Upper lobe of right lung (tissue), 1 donor: ENCODE data around the gene BMPR1A. TPM values are rescaled to one million over a fixed set of nuclear protein-coding genes. Genes with fewer than 3 reads are reported as not detected.
A peak's percentile ranks its signal among the peaks of the same experiment; 100 is the strongest.

Experiments
- ATAC-seq: fragments of 200-7000 bp; cut with Tn5 transposase; one replicate; pipeline ENCODE4 v1.9.1; 2020; ENCODE audit warnings: mild to moderate bottlenecking, moderate library complexity
- DNase-seq: peaks from one replicate; pipeline ENCODE4 v3.0.0-alpha.2; 2020
- H3K27ac ChIP-seq: fragments of 200-600 bp; one replicate; pipeline ENCODE4 v1.8.0; 2022
- H3K27me3 ChIP-seq: fragments of 200-600 bp; one replicate; pipeline ENCODE4 v1.8.0; 2022; ENCODE audit warnings: mild to moderate bottlenecking
- H3K36me3 ChIP-seq: fragments of 200-600 bp; one replicate; pipeline ENCODE4 v1.8.0; 2022
- H3K4me1 ChIP-seq: fragments of 200-600 bp; one replicate; pipeline ENCODE4 v1.8.0; 2022
- H3K4me3 ChIP-seq: fragments of 200-600 bp; one replicate; pipeline ENCODE4 v1.8.0; 2022; ENCODE audit warnings: mild to moderate bottlenecking
- H3K9me3 ChIP-seq: fragments of 200-600 bp; one replicate; pipeline ENCODE4 v1.8.0; 2022
- intact Hi-C: fragments of 100-400 bp; cut with DNase I; formaldehyde crosslinking; loops from one replicate; pipeline ENCODE4 v1.11.0; 2022
- total RNA-seq: library from RNA; stranded (reverse); fragmentation: NEBNext Ultra II Directional; extraction: Animal tissue kit (Norgen Biotek cat#: 25700); gene quantifications from one replicate; pipeline ENCODE4 v1.2.1, GENCODE V29; 2021
- TF ChIP-seq, protein P1 (sequence below): fragments of 200-600 bp; IDR thresholded peaks from one replicate; pipeline ENCODE4 v1.8.0; 2022; ENCODE audit warnings: antibody characterized with exemption
- donor health status: DM: no; HTN: yes; CAD: no; lungs with severe emphysema.

BMPR1A gene
- total RNA-seq, 1 donor from 2014 or later: 41.2 TPM

DNA sequence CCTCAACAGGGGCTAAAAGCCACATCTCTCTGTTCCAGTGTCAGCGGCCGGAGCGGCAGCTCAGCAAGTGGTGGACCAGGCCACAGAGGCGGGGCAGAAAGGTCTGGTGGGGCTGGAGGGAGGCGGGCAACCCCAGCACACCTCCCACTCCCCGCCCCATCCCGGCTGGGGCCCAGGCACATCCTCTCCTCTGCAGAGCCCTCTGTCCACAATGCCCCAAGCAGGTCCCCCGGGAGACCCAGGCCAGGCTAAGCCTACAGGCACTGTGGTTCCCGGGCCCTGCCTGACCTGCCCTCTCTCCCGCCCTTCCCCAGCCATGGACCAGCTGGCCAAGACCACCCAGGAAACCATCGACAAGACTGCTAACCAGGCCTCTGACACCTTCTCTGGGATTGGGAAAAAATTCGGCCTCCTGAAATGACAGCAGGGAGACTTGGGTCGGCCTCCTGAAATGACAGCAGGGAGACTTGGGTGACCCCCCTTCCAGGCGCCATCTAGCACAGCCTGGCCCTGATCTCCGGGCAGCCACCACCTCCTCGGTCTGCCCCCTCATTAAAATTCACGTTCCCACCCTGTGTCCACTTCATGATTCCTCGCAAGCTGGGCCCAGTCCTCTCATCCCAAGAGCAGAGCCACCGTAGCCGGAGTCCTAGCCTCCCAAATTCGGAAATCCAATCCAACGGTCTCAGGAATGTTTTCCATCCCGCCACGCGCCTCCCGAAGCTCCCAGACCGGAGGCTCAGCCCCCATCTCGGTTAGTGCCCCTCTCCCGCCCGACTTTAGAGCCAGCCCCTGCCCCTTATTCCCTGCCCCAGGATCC lies 214.0 kb downstream of the BMPR1A start:
- no peaks in the 10 kb centered on the region for H3K36me3 ChIP-seq
- DNase-seq (peak; percentile 89), ATAC-seq (peak; percentile 62)
- peaks cover 44% of the 10 kb centered on the region for H3K4me1 ChIP-seq
- TF ChIP-seq, protein P1, sequence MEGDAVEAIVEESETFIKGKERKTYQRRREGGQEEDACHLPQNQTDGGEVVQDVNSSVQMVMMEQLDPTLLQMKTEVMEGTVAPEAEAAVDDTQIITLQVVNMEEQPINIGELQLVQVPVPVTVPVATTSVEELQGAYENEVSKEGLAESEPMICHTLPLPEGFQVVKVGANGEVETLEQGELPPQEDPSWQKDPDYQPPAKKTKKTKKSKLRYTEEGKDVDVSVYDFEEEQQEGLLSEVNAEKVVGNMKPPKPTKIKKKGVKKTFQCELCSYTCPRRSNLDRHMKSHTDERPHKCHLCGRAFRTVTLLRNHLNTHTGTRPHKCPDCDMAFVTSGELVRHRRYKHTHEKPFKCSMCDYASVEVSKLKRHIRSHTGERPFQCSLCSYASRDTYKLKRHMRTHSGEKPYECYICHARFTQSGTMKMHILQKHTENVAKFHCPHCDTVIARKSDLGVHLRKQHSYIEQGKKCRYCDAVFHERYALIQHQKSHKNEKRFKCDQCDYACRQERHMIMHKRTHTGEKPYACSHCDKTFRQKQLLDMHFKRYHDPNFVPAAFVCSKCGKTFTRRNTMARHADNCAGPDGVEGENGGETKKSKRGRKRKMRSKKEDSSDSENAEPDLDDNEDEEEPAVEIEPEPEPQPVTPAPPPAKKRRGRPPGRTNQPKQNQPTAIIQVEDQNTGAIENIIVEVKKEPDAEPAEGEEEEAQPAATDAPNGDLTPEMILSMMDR: no peak
- peak overlapping the region; percentile 72 for H3K4me3 ChIP-seq
- no peaks in the 10 kb centered on the region for H3K9me3 ChIP-seq
- H3K27me3 ChIP-seq: no peaks in the 10 kb centered on the region
- H3K27ac ChIP-seq: peak overlapping the region; percentile 97
- intact Hi-C loops: no loop called here

DNA sequence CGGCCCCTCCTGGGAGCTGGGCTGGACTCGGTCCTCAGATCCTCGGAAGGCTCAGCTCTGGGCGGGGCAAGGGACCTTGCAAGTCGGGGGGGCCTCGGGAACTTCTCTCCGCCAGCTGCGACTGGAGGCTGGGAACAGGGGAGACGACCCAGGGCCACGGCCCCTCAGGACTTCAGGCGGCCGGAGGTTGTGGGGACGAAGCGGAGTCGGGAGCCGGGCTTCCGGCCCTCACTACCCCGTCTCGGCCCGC lies 214.5 kb downstream of the BMPR1A start:
- TF ChIP-seq, protein P1: no peak
- H3K27me3 ChIP-seq: no peaks in the 10 kb centered on the region
- peak overlapping the region; percentile 97 for H3K27ac ChIP-seq
- H3K36me3 ChIP-seq: no peaks in the 10 kb centered on the region
- peaks cover 44% of the 10 kb centered on the region for H3K4me1 ChIP-seq
- intact Hi-C loops: no loop called here
- no peaks in the 10 kb centered on the region for H3K9me3 ChIP-seq
- DNase-seq (no peak), ATAC-seq (no peak)
- H3K4me3 ChIP-seq: peak overlapping the region; percentile 72

DNA sequence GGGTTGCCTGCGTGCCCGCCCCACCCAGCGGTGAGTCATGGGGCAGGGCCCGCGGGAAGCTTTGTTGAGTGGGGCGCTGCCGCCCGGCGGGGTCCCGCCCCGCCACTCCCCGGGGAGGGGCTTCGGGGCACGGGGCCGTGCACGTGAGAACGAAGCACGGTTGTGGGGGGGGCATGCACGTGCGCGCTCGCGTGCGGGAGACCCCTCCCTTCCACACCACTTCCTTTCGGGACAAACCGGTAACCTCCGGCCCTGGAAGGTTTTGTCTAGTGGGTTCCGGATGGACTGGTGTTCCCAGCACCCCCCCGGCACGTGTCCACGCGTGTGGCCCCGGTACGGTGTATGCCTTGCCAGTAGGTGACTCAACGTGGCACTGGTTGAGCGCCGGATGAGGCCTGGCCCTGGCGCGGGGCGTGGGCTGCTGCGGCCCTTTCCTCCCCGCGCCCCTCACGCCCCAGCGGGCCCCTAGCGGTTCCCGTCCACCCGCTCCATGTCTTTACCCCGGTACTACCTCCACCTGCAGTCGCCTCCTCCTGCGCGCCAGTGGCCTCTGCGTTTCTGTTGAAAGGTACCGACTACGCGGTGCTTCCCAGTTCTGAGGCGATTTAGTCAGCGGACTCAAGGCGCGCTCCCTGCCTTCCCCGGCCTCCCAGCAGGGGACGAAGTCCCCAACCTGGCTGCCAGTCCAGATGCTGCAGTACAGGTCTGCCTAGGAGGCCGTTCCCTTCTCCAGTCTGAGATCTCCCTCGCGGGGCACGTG lies 215.0 kb downstream of the BMPR1A start:
- peak overlapping the region; percentile 97 for H3K27ac ChIP-seq
- H3K36me3 ChIP-seq: no peaks in the 10 kb centered on the region
- H3K4me3 ChIP-seq: peak overlapping the region; percentile 72
- H3K4me1 ChIP-seq: peaks cover 40% of the 10 kb centered on the region
- TF ChIP-seq, protein P1: peak; percentile 7
- H3K27me3 ChIP-seq: no peaks in the 10 kb centered on the region
- intact Hi-C loops: no loop called here
- ATAC-seq: peak; percentile 88
- peak; percentile 96 for DNase-seq
- H3K9me3 ChIP-seq: no peaks in the 10 kb centered on the region

DNA sequence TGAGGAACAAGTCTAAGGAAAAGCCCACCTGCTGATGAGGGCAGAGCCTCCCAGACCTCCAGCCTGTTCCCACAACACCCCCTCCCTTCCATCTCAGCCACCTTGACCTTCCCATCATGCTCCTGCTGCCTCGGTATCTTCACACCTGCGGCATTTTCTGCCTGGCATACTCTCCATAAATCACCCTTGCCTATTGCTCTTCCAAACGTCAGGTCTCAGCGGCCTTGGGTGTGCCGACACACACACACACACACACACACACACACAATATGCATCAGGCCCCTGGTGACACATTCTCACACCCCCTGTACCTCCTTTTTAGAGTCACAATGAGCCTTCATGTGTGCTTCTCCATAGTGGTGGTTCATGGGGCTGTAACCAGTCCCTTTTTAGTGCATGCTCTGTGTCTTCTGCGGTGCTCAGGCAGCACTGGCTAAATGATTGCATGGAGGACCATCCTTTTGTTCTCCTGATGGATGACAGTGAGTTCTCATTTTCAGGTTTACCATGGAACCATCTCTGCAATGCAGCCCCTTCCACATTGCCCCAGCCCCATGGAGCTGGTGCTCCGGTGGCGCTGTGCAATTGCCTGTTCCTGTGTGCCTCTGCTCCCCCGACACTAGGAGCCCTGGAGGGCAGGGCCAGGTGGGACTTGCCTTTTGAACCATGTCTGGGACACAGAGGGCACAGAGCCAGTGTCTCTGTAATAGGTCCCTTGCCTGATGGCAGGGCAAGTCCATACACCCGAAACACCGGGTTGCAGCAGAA lies 216.4 kb downstream of the BMPR1A start:
- H3K4me3 ChIP-seq: no peak overlapping the region
- no peaks in the 10 kb centered on the region for H3K27me3 ChIP-seq
- H3K36me3 ChIP-seq: no peaks in the 10 kb centered on the region
- H3K27ac ChIP-seq: peak overlapping the region; percentile 97
- TF ChIP-seq, protein P1: no peak
- intact Hi-C loops: no loop called here
- DNase-seq (no peak), ATAC-seq (no peak)
- peaks cover 33% of the 10 kb centered on the region for H3K4me1 ChIP-seq
- H3K9me3 ChIP-seq: no peaks in the 10 kb centered on the region

DNA sequence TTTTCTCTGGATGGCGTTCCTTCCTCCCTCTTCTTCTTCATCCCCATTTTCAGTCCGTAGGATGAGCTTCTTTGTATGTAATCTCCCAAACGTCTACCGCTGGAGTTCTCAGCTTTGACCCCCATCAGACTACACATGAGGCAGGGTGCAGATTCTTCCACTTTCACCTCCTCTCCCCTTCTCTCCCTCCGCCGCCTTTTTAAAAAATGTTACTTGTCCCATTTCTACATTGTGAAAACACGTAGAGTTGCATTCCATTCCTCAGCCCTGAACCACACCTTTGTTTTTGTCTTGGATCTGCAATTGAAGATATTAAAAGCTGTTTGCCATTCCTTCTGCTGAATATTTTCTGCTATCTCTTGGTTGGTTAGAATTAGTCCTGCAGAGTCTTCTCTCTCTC lies 218.1 kb downstream of the BMPR1A start:
- DNase-seq: no peak
- peak overlapping the region; percentile 59 for H3K27ac ChIP-seq
- no peaks in the 10 kb centered on the region for H3K9me3 ChIP-seq
- H3K27me3 ChIP-seq: no peaks in the 10 kb centered on the region
- intact Hi-C loops: no loop called here
- H3K4me1 ChIP-seq: peaks cover 30% of the 10 kb centered on the region
- H3K4me3 ChIP-seq: peak overlapping the region; percentile 14
- no peaks in the 10 kb centered on the region for H3K36me3 ChIP-seq
- ATAC-seq: no peak
- TF ChIP-seq, protein P1: no peak
